ENCODE results near the gene GALK1. TPM values are rescaled to one million over a fixed set of nuclear protein-coding genes. Genes with fewer than 3 reads are reported as not detected.

The GALK1 gene
- total and polyA plus RNA-seq, 2 of the 13 experiments (the other 11 are each of a cell fraction or from before 2014, with no cell fraction given) = 59.9 to 93.6 TPM

- TF ChIP-seq ZNF646 (CRISPR knock-in tag; IDR thresholded peaks at IDR 0.05) (no peak), SP4 (CRISPR knock-in tag; IDR thresholded peaks at IDR 0.05) (peak; percentile 23; the same call in 1 of the 2 replicates), AKAP8 (CRISPR knock-in tag; IDR thresholded peaks at IDR 0.05) (peak; percentile 88; the same call in 1 of the 2 replicates), NFE2L2 (IDR thresholded peaks at IDR 0.05; ENCODE audit: low read length) (no peak), TEAD3 (CRISPR knock-in tag; optimal IDR thresholded peaks at IDR 0.05; ENCODE audit: borderline replicate concordance) (peak; percentile 70), ZNF614 (CRISPR knock-in tag; IDR thresholded peaks at IDR 0.05; ENCODE audit: borderline replicate concordance) (peak; percentile 14; the same call in 1 of the 2 replicates), SATB2 (CRISPR knock-in tag; IDR thresholded peaks at IDR 0.05) (no peak; the same call in 1 of the 2 replicates), HNRNPL (IDR thresholded peaks at IDR 0.05; ENCODE audit: low read depth, low read length) (peak; percentile 96), MAFF (IDR thresholded peaks at IDR 0.05; ENCODE audit: low read depth, low read length) (no peak), ZNF660 (CRISPR knock-in tag; IDR thresholded peaks at IDR 0.05; ENCODE audit: borderline replicate concordance, low read depth) (0 out of 2 replicates have a peak, but pooled peaks have one; percentile 30), ASH2L (IDR thresholded peaks at IDR 0.05; ENCODE audit: insufficient read length, low read depth, low read length) (no peak), ZNF605 (CRISPR knock-in tag; IDR thresholded peaks at IDR 0.05) (peak; percentile 96)
- TF ChIP-seq, protein P1, sequence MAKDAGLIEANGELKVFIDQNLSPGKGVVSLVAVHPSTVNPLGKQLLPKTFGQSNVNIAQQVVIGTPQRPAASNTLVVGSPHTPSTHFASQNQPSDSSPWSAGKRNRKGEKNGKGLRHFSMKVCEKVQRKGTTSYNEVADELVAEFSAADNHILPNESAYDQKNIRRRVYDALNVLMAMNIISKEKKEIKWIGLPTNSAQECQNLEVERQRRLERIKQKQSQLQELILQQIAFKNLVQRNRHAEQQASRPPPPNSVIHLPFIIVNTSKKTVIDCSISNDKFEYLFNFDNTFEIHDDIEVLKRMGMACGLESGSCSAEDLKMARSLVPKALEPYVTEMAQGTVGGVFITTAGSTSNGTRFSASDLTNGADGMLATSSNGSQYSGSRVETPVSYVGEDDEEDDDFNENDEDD (CRISPR knock-in tag; IDR thresholded peaks at IDR 0.05; ENCODE audit: borderline replicate concordance) = peak; percentile 65
- TF ChIP-seq, protein P2, sequence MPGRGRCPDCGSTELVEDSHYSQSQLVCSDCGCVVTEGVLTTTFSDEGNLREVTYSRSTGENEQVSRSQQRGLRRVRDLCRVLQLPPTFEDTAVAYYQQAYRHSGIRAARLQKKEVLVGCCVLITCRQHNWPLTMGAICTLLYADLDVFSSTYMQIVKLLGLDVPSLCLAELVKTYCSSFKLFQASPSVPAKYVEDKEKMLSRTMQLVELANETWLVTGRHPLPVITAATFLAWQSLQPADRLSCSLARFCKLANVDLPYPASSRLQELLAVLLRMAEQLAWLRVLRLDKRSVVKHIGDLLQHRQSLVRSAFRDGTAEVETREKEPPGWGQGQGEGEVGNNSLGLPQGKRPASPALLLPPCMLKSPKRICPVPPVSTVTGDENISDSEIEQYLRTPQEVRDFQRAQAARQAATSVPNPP (CRISPR knock-in tag; IDR thresholded peaks at IDR 0.05) = no peak
- TF ChIP-seq, protein P3, sequence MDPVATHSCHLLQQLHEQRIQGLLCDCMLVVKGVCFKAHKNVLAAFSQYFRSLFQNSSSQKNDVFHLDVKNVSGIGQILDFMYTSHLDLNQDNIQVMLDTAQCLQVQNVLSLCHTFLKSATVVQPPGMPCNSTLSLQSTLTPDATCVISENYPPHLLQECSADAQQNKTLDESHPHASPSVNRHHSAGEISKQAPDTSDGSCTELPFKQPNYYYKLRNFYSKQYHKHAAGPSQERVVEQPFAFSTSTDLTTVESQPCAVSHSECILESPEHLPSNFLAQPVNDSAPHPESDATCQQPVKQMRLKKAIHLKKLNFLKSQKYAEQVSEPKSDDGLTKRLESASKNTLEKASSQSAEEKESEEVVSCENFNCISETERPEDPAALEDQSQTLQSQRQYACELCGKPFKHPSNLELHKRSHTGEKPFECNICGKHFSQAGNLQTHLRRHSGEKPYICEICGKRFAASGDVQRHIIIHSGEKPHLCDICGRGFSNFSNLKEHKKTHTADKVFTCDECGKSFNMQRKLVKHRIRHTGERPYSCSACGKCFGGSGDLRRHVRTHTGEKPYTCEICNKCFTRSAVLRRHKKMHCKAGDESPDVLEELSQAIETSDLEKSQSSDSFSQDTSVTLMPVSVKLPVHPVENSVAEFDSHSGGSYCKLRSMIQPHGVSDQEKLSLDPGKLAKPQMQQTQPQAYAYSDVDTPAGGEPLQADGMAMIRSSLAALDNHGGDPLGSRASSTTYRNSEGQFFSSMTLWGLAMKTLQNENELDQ (CRISPR knock-in tag; IDR thresholded peaks at IDR 0.05; ENCODE audit: borderline replicate concordance) = no peak
- TF ChIP-seq, protein P4, sequence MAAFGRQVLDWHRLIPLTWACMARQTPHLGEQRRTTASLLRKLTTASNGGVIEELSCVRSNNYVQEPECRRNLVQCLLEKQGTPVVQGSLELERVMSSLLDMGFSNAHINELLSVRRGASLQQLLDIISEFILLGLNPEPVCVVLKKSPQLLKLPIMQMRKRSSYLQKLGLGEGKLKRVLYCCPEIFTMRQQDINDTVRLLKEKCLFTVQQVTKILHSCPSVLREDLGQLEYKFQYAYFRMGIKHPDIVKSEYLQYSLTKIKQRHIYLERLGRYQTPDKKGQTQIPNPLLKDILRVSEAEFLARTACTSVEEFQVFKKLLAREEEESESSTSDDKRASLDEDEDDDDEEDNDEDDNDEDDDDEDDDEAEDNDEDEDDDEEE (CRISPR knock-in tag; IDR thresholded peaks at IDR 0.05) = 0 out of 2 replicates have a peak, but pooled peaks have one; percentile 8
Observed at GRCh38 chr17:75754378-75755204, 10.4 kb downstream of the GALK1 start (continued).

Measured in HepG2 (cell line).